Right renal cortex interstitium (tissue), 3 donors: ENCODE measurements around the gene SCUBE2. TPM values are rescaled to one million over a fixed set of nuclear protein-coding genes. Genes with fewer than 3 reads are reported as not detected.

Experiments
- DNase-seq, 3 donors: peaks; one replicate each; pipeline ENCODE4 v3.0.0-alpha.2; 2013; ENCODE audit warnings: low read depth in 3 of 3, low spot score in 2 of 3
- polyA plus RNA-seq, 3 donors: library from polyadenylated mRNA; unstranded; fragments of 120-200 nt; gene quantifications; one replicate each; pipeline ENCODE4 v1.2.1, GENCODE V29; 2013; ENCODE audit not compliant: insufficient read length in 3 of 3

Gene SCUBE2
- polyA plus RNA-seq, 3 donors, result 5.0 to 6.1 (median 5.2) TPM

- DNase-seq, result no peak
Measured at GRCh38 chr11:8973121-8973520, 118.3 kb downstream of the SCUBE2 start.

GRCh38 chr11:8971924-8972316 is 119.5 kb downstream of the SCUBE2 start:
- no peak for DNase-seq

- no peak for DNase-seq
Measured at GRCh38 chr11:8971196-8971923, 120.0 kb downstream of the SCUBE2 start.

Other genes with a start within 250 kb of the SCUBE2 start
- 10 to 100 TPM; 16.0 to 17.1 (median 16.8) TPM for gene AKIP1, start 180.4 kb downstream of the SCUBE2 start, polyA plus RNA-seq
- gene C11orf16, start 158.7 kb downstream of the SCUBE2 start, polyA plus RNA-seq, result under 1 TPM; 0.38 to 0.90 (median 0.53) TPM
- gene ASCL3, start 148.6 kb downstream of the SCUBE2 start, polyA plus RNA-seq, result not detected
- 10 to 100 TPM; 66.2 to 71.3 (median 68.8) TPM for gene TMEM9B, start 127.2 kb downstream of the SCUBE2 start, polyA plus RNA-seq
- gene NRIP3, start 87.6 kb downstream of the SCUBE2 start, polyA plus RNA-seq, result 1 to 10 TPM in 1 of 3 donors, under 1 TPM in 2; 0.89 to 1.3 (median 0.96) TPM
- 100 to 1,000 TPM in 1 of 3 donors, 10 to 100 TPM in 2; 94.4 to 106 (median 97.8) TPM for gene DENND5A, start 173.8 kb upstream of the SCUBE2 start, polyA plus RNA-seq
- gene TMEM41B, start 223.0 kb upstream of the SCUBE2 start, polyA plus RNA-seq, result 10 to 100 TPM; 33.2 to 38.5 (median 37.9) TPM